ENCODE measurements around the gene VAMP1.

Gene VAMP1

GRCh38 chr12:6444031-6444430 is 26.4 kb downstream of the VAMP1 start:
- DNase-seq (ENCODE audit: low read depth) = peak; percentile 67
- H3K4me3 ChIP-seq (ENCODE audit: low read depth, low read length) = peak overlapping the region; percentile 99
- TF ChIP-seq CTCF (IDR thresholded peaks at IDR 0.05; ENCODE audit: insufficient read depth, low read depth, low read length, missing control alignments) = no peak

- H3K4me3 ChIP-seq (ENCODE audit: low read depth, low read length) = peak overlapping the region; percentile 99
- TF ChIP-seq CTCF (IDR thresholded peaks at IDR 0.05; ENCODE audit: insufficient read depth, low read depth, low read length, missing control alignments) = no peak
- peak; percentile 92 for DNase-seq (ENCODE audit: low read depth)
Measured at GRCh38 chr12:6443361-6443983, 27.0 kb downstream of the VAMP1 start.

GRCh38 chr12:6442836-6443235 is 27.6 kb downstream of the VAMP1 start:
- peak; percentile 69 for DNase-seq (ENCODE audit: low read depth)
- TF ChIP-seq CTCF (IDR thresholded peaks at IDR 0.05; ENCODE audit: insufficient read depth, low read depth, low read length, missing control alignments) = no peak
- H3K4me3 ChIP-seq (ENCODE audit: low read depth, low read length) = peak overlapping the region; percentile 99

- no peak for TF ChIP-seq CTCF (IDR thresholded peaks at IDR 0.05; ENCODE audit: insufficient read depth, low read depth, low read length, missing control alignments)
- H3K4me3 ChIP-seq (ENCODE audit: low read depth, low read length) = no peak overlapping the region
- no peak for DNase-seq (ENCODE audit: low read depth)
Measured at GRCh38 chr12:6440391-6440790, 30.1 kb downstream of the VAMP1 start.

GRCh38 chr12:6438345-6438744 is 32.1 kb downstream of the VAMP1 start:
- H3K4me3 ChIP-seq (ENCODE audit: low read depth, low read length) = no peak overlapping the region
- no peak for TF ChIP-seq CTCF (IDR thresholded peaks at IDR 0.05; ENCODE audit: insufficient read depth, low read depth, low read length, missing control alignments)
- DNase-seq (ENCODE audit: low read depth) = no peak

GRCh38 chr12:6437586-6437985 is 32.9 kb downstream of the VAMP1 start:
- no peak overlapping the region for H3K4me3 ChIP-seq (ENCODE audit: low read depth, low read length)
- no peak for DNase-seq (ENCODE audit: low read depth)
- no peak for TF ChIP-seq CTCF (IDR thresholded peaks at IDR 0.05; ENCODE audit: insufficient read depth, low read depth, low read length, missing control alignments)

Measured in GM12865 (cell line).